GM23338 (cell line): ENCODE data around the gene SNUPN. TPM values are rescaled to one million over a fixed set of nuclear protein-coding genes. Genes with fewer than 3 reads are reported as not detected.

Experiments
- ATAC-seq: fragments of 200-7000 bp; cut with Tn5 transposase; 3 replicates; pipeline ENCODE4 v1.9.1; 2020
- DNase-seq: peaks from one replicate; pipeline ENCODE4 v3.0.0-alpha.2; 2015; ENCODE audit warnings: low spot score
- H2AFZ ChIP-seq: fragments of 200-600 bp; sonication (generic); 2 replicates; pipeline ENCODE4 v1.8.0; 2016; ENCODE audit warnings: antibody characterized with exemption, mild to moderate bottlenecking, moderate library complexity
- H3F3A ChIP-seq: fragments of 200-600 bp; sonication (generic); replicated peaks from 2 replicates; pipeline ENCODE4 v1.8.0; 2017; ENCODE audit warnings: antibody characterized with exemption, mixed run types, low read depth
- H3K27ac ChIP-seq: fragments of 200-600 bp; sonication (generic); 2 replicates; pipeline ENCODE4 v1.6.1; 2016; ENCODE audit warnings: low read depth
- H3K27me3 ChIP-seq: fragments of 200-600 bp; sonication (generic); 2 replicates; pipeline ENCODE4 v1.8.0; 2016; ENCODE audit warnings: mild to moderate bottlenecking, mixed run types, moderate library complexity; ENCODE audit not compliant: insufficient read depth
- H3K36me3 ChIP-seq: fragments of 200-600 bp; sonication (generic); 2 replicates; pipeline ENCODE4 v1.8.0; 2016; ENCODE audit warnings: mild to moderate bottlenecking; ENCODE audit not compliant: insufficient read depth
- H3K4me1 ChIP-seq: fragments of 200-600 bp; sonication (generic); 2 replicates; pipeline ENCODE4 v1.8.0; 2016; ENCODE audit warnings: mild to moderate bottlenecking, moderate library complexity; ENCODE audit not compliant: insufficient read depth
- H3K4me2 ChIP-seq: fragments of 200-600 bp; sonication (generic); 2 replicates; pipeline ENCODE4 v1.7.1; 2017; ENCODE audit warnings: mixed run types
- H3K4me3 ChIP-seq: fragments of 200-600 bp; sonication (generic); 2 replicates; pipeline ENCODE4 v1.6.1; 2016; ENCODE audit warnings: mixed run types
- H3K79me2 ChIP-seq: fragments of 200-600 bp; sonication (generic); replicated peaks from 2 replicates; pipeline ENCODE4 v1.8.0; 2017; ENCODE audit warnings: mild to moderate bottlenecking; ENCODE audit not compliant: insufficient read depth
- H3K9me2 ChIP-seq: fragments of 200-600 bp; sonication (generic); 2 replicates; pipeline ENCODE4 v1.8.0; 2017; ENCODE audit not compliant: insufficient read depth
- H4K20me1 ChIP-seq: fragments of 200-600 bp; sonication (generic); replicated peaks from 2 replicates; pipeline ENCODE4 v1.8.0; 2017; ENCODE audit warnings: mild to moderate bottlenecking; ENCODE audit not compliant: insufficient read depth
- H3K27ac Mint-ChIP-seq: 2 replicates; pipeline ENCODE4 v1.8.0; 2020; ENCODE audit warnings: inconsistent platforms, mild to moderate bottlenecking, moderate library complexity, mixed read lengths
- H3K27me3 Mint-ChIP-seq: 3 replicates; pipeline ENCODE4 v1.8.0; 2022; ENCODE audit warnings: low read depth, mild to moderate bottlenecking, moderate library complexity, mixed read lengths, inconsistent platforms; ENCODE audit not compliant: insufficient read depth, poor library complexity
- H3K36me3 Mint-ChIP-seq: 3 replicates; pipeline ENCODE4 v1.8.0; 2021; ENCODE audit warnings: low read depth, mild to moderate bottlenecking, inconsistent platforms, moderate library complexity, mixed read lengths
- H3K4me1 Mint-ChIP-seq: 3 replicates; pipeline ENCODE4 v1.8.0; 2020; ENCODE audit warnings: mild to moderate bottlenecking, inconsistent platforms, mixed read lengths
- H3K4me3 Mint-ChIP-seq: 3 replicates; pipeline ENCODE4 v1.8.0; 2021; ENCODE audit warnings: moderate library complexity, mild to moderate bottlenecking, inconsistent platforms, mixed read lengths
- H3K9me3 Mint-ChIP-seq: 3 replicates; pipeline ENCODE4 v1.8.0; 2020; ENCODE audit warnings: moderate library complexity, mild to moderate bottlenecking, inconsistent platforms, mixed read lengths
- CTCF ChIP-seq, 2 experiments: fragments of 200-600 bp in 1 of 2; sonication (generic) in 1 of 2; conservative IDR thresholded peaks; 2 replicates each; pipeline versions ENCODE4 v1.5.1 to v1.6.1; 2016 to 2017; ENCODE audit warnings: antibody characterized with exemption in 2 of 2, low read depth in 2 of 2, mild to moderate bottlenecking in 2 of 2, moderate library complexity in 1 of 2
- EZH2phosphoT487 ChIP-seq: fragments of 200-600 bp; sonication (generic); IDR thresholded peaks from one replicate; pipeline ENCODE4 v1.8.1; 2018; ENCODE audit warnings: antibody characterized with exemption; ENCODE audit not compliant: unreplicated experiment
- NANOG ChIP-seq: IDR thresholded peaks from 2 replicates; pipeline ENCODE4 v1.6.1; 2016; ENCODE audit warnings: antibody characterized with exemption, borderline replicate concordance
- POLR2AphosphoS5 ChIP-seq: IDR thresholded peaks from 2 replicates; pipeline ENCODE4 v1.6.1; 2016; ENCODE audit warnings: antibody characterized with exemption, low read depth
- ZNF114 ChIP-seq: fragments of 250-450 bp; sonication (Bioruptor Pico); IDR thresholded peaks from 2 replicates; pipeline ENCODE4 v1.5.0; 2020; ENCODE audit warnings: mild to moderate bottlenecking, moderate library complexity
- ZNF462 ChIP-seq: fragments of 250-450 bp; sonication (Bioruptor Pico); IDR thresholded peaks from 2 replicates; pipeline ENCODE4 v1.5.0; 2020; ENCODE audit warnings: mild to moderate bottlenecking, moderate library complexity
- polyA plus RNA-seq: library from polyadenylated mRNA; unstranded; fragments of >200 nt; fragmentation: Nextera tagmentation; extraction: Ambion mirVana; gene quantifications from 2 replicates; pipeline ENCODE4 v1.2.1, GENCODE V29; 2016
- total RNA-seq: library from RNA; depleted of rRNA; stranded (reverse); fragments of >200 nt; shearing (Covaris generic); gene quantifications from 2 replicates; pipeline ENCODE4 v1.2.3, GENCODE V29; 2014

Gene SNUPN
- total and polyA plus RNA-seq, 2 experiments from 2014 or later = 20.5 to 27.7 TPM

GRCh38 chr15:75598361-75598760 lies 27.2 kb downstream of the SNUPN start (continued):
- TF ChIP-seq ZNF462 (no peak), POLR2AphosphoS5 (no peak), ZNF114 (CRISPR knock-in tag) (no peak)

- DNase-seq (peak; percentile 72), ATAC-seq (peak; percentile 59)
- no peak overlapping the region; the same call in 2 of the 3 replicates for H3K4me3 Mint-ChIP-seq
- H3K9me2 ChIP-seq = no peaks in the 10 kb centered on the region
- H3K27ac Mint-ChIP-seq = no peak overlapping the region
- H3K27me3 ChIP-seq = no peaks in the 10 kb centered on the region
- peaks cover 8% of the 10 kb centered on the region for H3K36me3 ChIP-seq
- H3K4me3 ChIP-seq = no peak overlapping the region
- no peaks in the 10 kb centered on the region for H3K79me2 ChIP-seq
- no peak overlapping the region for H2AFZ ChIP-seq
- no peaks in the 10 kb centered on the region for H3K27me3 Mint-ChIP-seq
- 0 out of 2 replicates have a peak, but pooled peaks cover 3% of the 10 kb centered on the region for H3F3A ChIP-seq
- no peaks in the 10 kb centered on the region for H4K20me1 ChIP-seq
- no peak overlapping the region for H3K4me2 ChIP-seq
- H3K4me1 Mint-ChIP-seq = no peaks in the 10 kb centered on the region
- no peaks in the 10 kb centered on the region for H3K9me3 Mint-ChIP-seq
- no peaks in the 10 kb centered on the region for H3K4me1 ChIP-seq
- H3K27ac ChIP-seq = no peak overlapping the region
- TF ChIP-seq EZH2phosphoT487 (no peak), NANOG (no peak), CTCF (conservative IDR thresholded peaks at IDR 0.05; ENCODE audit: low read depth in 2 of 2) (peak; percentile 58 to 61)
- H3K36me3 Mint-ChIP-seq = peaks cover 38% of the 10 kb centered on the region
Observed at GRCh38 chr15:75597667-75598341, 27.7 kb downstream of the SNUPN start.
